Fibroblast of lung (primary cell): Measurements from ENCODE around the gene POU2F2.

Source experiments
- EZH2 ChIP-seq: IDR thresholded peaks from 2 replicates; pipeline ENCODE4 v1.5.1; 2012; ENCODE audit warnings: low read length, control low read depth, mild to moderate bottlenecking; ENCODE audit errors: missing control alignments
- TF ChIP-seq, protein P1 (sequence below), 2 donors: IDR thresholded peaks in 1 of 2; conservative IDR thresholded peaks in 1 of 2; 1 replicate in 1 of 2; 2 replicates in 1 of 2; pipeline ENCODE4 v1.5.1; 2011 to 2012; ENCODE audit warnings: low read length in 2 of 2, control low read depth in 1 of 2, inconsistent platforms in 1 of 2, low read depth in 1 of 2, mild to moderate bottlenecking in 1 of 2

DNA sequence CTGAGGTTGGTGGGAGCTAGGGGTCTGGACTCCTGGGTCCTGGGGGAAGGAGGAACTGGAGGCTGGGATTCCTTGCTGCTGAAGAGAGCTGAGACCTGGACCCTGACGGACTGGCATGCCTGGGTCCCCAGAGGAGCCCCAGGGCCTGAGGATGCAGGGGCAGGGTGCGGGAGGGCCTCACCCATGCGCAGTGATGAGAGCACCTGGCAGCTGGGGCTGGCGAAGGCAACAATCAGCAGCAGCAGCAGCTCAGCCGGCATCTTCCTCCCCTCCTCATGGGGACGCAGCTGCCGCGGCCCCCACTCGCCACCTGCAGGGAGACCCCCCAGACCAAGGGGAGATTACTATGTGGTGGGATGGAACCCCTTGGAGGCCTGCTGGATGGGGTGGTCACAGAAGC is 66.7 kb downstream of the POU2F2 start:
- TF ChIP-seq, protein P1, sequence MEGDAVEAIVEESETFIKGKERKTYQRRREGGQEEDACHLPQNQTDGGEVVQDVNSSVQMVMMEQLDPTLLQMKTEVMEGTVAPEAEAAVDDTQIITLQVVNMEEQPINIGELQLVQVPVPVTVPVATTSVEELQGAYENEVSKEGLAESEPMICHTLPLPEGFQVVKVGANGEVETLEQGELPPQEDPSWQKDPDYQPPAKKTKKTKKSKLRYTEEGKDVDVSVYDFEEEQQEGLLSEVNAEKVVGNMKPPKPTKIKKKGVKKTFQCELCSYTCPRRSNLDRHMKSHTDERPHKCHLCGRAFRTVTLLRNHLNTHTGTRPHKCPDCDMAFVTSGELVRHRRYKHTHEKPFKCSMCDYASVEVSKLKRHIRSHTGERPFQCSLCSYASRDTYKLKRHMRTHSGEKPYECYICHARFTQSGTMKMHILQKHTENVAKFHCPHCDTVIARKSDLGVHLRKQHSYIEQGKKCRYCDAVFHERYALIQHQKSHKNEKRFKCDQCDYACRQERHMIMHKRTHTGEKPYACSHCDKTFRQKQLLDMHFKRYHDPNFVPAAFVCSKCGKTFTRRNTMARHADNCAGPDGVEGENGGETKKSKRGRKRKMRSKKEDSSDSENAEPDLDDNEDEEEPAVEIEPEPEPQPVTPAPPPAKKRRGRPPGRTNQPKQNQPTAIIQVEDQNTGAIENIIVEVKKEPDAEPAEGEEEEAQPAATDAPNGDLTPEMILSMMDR (conservative IDR thresholded peaks at IDR 0.05 in 1 of 2, IDR thresholded peaks at IDR 0.05 in 1 of 2; ENCODE audit: low read depth in 1 of 2, low read length in 2 of 2) = no peak
- no peak for TF ChIP-seq EZH2
